CD1c-positive myeloid dendritic cell (primary cell): Measurements from ENCODE around the gene PADI3.
"Not testable (repeated sequence)": the region's sequence is repeated elsewhere in the genome, so short reads cannot be mapped to it uniquely, and the experiment has no call there.

ENCODE experiments used
- DNase-seq: peaks from one replicate; pipeline ENCODE4 v3.0.0-alpha.2; 2016; ENCODE audit errors: extremely low spot score

Gene PADI3

DNA sequence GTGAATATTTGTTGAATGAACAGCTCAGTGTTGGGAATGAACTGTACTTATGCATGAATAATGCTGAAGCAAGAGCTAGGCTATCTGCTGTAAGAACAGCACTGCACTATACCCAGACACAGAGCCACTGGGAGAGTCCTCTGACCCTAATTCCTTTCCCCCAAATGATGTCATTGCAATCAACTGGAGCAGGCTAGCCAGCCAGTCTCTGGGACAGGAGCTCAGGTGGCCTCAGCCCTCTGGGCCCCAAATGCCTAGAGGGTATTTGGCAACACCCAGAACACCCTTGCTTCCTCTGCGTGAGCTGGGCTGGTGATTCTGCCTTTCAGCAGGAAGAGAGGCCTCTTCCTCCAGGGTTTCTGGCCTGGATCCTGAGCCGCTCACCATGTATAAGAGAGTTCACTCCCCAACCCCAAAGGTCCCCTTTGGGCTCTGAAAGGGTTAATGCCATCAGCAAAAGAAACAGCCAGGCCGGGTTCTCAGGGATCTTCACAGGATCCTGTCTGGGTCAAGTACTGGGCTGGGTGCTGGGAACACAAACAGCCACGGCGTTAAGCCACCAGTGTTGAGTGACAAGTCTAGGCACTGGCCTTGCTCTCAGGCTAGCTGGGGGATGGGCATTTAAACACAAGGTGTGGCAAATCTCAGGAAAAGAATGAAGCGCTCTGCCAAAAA is 55.4 kb downstream of the PADI3 start:
- DNase-seq = no peak

DNA sequence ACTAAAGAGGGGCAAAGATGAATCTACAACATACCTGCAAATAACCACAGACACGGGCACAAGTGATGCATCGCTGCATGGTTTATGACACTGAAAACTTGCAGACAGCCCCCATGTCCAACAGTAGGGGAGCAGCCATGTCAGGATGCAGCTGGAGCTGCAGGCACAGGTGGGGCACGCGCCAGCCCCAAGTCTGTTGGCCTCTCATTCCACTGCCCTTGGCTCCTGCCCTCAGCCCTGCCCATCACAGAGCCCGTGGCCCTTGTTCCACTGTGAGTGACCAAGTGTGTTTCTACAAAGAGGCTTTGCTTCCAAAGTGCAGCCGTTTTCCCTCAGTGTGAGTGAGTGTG is 55.9 kb downstream of the PADI3 start:
- no peak for DNase-seq

DNA sequence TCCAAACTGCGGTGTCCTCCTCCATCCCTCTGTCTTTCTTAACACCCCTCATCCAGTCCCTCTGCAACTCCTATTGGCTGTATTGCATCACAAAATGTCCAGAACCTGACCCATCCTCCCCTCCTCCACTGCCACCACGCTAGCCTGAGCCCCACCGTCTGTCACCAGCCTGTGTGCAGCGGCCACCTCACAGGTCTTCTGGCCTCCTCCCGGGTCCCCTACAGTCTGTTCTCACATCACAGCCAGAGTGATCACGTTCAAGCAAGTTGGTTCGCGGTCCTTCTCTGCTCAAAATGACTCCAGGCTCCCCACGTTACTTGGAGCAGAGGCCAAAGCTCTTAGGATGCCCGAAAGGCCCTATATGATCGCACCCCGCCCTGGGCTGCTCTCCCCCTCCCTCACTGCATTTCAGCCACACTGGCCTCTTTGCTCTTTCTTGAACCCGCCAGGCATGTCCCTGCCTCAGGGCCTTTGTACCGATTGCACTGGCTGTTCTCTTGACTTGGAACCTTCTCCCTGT is 56.7 kb downstream of the PADI3 start:
- DNase-seq = no peak

DNA sequence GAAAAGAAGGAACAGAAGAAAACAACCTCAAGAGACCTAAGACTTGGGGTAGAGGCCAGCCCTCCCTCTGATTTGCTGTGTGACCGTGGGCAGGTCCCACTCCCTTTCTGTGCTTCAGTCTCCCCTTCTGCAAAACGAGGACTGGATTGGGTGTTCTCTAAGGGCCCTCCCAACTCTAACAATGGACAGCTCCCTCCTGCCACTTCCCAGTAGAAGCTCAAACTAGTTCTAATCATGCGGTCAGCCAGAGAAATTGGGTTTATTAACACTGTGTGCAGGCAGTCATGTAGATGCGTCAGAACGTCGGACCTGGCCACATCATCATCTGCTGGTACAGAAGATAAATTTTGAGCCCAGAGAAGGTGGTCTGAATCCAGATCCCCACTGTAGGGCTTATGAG is 57.5 kb downstream of the PADI3 start:
- no peak for DNase-seq

DNA sequence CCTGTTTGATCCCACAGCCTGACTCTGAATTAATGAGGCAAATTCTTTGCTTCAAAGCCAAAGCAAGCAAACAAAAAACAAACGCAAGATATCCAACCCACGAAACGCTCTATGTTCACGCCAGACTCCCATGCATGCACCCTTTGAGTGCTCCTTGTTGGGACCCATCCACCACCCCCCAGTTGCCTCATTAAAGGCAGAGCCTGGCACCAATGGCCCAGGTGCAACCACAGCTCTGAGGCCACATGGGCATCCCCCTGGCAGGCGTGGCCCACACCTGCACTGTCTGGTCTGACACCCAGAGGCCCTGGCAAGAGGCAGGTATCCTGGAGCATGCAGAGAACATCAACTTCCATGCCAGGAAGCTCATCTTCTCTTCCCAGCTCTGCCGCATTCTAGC is 58.0 kb downstream of the PADI3 start:
- no peak for DNase-seq

DNA sequence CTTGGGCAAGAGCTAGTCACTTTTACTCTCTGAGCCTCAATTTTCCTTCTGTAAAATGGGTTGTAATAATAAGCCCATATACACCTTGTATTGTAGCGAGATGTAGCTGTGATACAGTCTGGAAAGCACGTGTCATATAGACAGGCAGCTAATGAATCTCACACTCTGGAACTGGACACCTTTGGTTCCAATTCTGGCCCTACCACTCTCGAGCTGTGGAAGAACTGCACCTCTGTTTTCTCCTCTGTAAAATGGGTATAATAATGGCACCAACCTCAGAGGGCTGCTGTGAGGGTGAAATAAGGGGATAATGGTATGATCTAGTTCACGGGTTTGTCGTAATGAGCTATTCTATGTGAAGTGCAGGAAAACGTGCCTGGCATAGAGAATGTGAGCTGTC is 58.4 kb downstream of the PADI3 start:
- no peak for DNase-seq

DNA sequence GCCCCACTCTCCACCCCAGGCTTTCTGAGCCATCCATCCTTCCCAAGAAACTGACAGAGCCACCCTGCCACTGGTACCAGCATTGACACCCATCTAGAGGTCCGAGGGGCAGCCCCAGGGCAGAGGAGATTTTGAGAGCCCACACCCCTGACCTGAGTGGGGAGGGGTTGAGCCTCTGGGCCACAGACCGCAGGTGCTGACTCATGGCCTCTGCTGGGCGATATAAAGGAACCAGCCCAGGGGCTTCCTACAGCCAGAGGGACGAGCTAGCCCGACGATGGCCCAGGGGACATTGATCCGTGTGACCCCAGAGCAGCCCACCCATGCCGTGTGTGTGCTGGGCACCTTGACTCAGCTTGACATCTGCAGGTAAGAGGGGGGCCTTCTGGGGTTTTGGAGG is 59.0 kb downstream of the PADI3 start, which contains the start of gene PADI4:
Gene PADI4, plus strand, starts transcription at position 252 of the 400 bp plus-strand sequence. Its CDS starts 26 bp downstream, at position 278.
- peak; percentile 48 for DNase-seq

DNA sequence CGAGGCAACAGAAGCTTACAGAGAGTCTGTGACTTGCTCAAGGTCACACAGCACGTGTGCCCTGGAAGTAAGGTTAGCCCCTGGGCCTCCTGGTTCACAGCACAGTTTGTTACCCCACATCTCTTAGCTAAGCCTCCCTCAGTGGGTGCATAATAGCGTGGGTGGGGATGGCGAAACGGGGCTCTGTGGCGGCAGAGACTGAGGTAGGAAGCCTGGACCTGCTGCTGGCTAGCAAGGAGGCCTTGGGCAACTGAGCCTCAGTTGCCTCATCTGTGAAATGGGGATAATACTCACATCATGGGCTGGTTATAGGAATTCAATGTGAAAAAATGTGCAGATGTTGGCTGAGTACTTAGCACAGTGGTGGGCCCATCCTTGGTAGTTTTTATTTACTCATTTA is 59.7 kb downstream of the PADI3 start:
- DNase-seq = peak; percentile 68

DNA sequence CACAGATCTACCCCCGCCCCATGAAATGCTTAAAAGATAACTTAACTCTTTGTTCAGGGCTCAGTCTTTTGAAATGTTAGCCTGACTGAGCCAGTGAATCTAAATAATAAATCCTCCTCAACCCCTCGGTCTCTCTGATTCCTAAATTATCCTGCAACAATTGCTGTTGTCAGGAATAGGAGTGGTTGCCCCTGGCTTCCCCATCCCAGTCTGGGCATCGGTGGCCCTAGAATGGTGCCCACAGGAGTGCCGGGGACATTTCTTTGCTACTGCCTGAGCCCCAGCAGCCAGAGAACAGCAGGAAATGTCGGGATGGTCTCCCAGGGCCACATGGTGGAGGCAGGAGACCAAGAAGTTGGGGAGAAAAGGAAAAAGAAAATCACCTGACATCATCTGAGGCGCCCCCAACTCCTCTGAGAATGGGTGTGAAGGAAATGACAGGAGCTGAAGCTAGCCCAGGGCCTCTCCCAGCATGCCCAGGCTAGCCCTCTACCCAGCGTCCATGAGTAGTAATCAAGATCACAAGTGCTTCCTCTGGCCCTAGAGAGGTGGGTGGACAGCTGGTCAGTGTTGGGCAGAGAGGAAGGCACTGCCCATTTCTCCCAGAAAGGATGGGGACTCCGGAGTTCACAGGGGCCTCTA is 60.6 kb downstream of the PADI3 start:
- no peak for DNase-seq

DNA sequence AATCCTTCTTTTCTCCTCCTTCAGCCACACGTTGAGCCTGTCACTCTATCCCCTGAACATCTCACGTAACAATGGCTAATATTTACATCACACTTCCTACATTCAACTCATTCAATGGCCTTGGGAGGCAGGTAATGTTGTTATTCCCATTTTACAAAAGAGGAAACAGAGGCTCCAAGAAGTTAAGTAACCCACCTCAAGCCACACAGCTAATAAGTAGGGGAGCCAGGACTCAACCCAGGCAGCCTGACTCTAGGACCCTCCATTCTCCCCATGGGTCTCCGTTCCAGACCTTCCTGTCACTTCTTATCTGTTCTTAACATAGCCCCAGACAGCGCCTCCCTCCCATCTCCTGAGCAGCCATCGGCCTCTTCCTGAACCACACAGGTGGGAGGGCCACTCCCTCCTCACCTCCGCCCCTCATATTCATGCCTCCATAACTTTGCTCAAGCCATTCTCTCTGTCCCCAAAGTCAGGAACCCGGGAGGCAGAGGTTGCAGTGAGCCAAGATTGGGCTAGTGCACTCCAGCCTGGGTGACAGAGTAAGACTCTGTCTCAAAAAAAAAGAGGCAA is 61.3 kb downstream of the PADI3 start:
- DNase-seq = no peak

DNA sequence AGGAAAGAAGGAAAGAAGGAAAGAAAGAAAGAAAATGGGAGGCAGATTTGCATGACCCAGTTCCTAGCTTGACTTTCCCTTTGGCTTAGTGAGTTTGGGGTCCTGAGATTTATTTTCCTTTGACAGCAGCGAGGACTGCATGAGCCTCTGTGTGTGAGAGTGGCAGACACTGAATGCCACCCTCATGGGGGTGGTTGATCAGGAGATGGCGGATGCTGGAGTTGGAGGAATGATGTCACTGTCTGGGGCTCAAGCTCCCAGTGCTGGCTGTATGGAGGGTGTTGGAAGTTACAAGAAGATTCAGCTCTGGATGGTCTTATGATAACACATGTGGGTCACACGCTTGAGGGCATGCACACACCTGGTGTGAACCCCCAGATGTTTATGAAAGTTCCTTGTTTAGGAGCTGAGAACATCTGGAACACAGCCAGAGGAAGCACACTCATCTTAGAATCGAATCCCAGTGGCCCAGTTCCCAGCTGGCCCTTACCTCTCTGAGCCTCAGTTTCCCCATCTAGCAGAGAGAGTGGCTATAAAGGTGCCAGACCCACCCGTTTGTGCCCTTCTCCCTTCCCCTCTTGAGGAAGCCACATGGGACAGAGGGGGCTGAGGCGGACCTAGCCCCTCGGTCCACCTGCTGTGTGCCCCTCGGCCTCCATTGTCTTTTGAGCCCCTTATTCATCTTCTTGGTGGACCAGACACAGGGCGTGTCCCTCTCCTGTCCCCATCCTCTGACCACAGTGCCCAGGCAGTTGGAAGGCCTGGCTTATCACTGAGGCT is 64.8 kb downstream of the PADI3 start:
- DNase-seq = no peak

DNA sequence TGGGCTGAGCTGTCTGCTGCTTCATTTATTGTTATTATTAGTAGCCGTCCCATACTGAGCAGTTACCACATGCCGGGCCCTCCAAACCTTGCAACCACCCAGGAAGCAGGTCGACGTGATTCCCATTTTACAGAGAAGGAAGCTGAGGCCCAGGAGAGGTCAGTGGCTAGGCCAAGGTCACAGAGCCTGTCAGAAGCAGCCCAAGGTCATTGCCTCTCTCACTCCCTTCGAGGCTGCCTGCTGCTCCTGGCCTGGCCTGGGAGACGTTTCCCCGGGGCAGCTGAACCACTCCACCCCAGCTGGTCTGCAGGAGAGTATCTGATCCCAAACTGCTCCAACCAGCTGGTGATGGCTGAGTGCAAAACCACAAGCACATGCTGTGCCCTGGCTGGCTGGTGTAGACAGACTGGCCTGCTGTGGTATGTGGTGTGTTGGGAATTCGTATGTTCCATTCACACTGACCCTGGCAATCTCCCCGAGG is 65.6 kb downstream of the PADI3 start:
- no peak for DNase-seq

DNA sequence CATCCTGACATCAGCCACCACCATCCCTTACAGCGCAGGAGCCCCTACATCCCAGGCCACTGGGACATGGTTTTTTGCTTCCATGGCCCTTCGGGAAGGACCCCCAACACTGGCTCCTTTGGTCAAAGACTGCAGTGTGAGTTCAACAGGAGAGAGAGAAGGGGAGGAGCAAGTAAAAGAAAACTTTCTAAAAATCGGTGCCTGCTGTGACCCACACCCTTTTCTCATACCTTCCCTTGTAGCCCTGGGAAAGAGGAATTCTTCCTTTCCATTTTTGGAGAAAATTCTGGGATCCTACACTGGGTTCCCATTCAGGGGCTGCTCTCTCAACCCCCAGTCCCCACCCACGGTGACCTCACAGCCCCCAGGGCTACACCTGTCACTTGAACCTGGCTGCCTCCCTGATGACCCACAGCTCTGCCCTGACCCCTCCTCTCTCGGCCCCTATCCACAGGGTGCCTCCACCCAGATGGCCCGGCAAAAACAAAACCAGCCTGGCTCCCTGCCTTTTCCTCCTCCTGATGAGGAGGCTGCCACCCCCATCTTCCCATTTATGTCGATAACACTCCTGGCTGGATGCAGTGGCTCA is 66.7 kb downstream of the PADI3 start:
- no peak for DNase-seq

DNA sequence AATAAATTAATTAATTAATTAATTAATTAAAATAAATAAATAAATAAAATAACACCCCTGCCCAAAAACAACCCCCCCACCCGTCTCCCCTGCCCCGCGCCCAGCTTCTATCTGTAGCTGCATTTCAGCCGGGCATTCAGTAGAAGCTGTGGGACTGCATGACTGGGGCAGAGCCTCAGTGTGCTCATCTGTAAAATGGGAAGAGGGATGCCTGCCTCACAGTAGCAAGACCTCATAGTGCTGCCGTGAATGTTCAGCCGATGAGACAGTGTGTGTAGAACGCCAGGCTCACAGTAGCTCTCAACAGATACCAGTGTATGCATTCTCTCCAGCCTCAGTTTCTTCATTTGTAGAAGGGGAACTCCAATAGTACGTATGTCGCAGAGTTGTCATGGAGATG is 67.8 kb downstream of the PADI3 start:
- no peak for DNase-seq

DNA sequence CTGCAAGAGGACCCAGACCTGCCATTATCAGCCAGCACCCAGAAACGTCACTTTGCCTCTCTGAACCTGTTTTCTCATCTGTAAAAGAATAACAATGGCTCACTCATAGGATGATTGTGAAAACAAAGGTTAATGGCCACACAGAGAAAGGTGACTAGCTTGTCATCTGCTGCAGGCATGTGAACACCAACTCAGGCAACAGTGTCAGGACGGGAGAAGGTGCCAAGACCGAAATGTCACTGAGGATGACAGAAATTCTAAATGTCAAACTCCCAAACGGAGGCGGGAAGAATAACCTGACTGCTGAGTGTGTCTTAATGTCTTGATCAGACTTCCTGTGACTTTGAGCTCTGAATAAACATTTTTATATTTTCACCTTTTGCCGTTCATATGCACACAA is 69.4 kb downstream of the PADI3 start:
- DNase-seq = no peak

DNA sequence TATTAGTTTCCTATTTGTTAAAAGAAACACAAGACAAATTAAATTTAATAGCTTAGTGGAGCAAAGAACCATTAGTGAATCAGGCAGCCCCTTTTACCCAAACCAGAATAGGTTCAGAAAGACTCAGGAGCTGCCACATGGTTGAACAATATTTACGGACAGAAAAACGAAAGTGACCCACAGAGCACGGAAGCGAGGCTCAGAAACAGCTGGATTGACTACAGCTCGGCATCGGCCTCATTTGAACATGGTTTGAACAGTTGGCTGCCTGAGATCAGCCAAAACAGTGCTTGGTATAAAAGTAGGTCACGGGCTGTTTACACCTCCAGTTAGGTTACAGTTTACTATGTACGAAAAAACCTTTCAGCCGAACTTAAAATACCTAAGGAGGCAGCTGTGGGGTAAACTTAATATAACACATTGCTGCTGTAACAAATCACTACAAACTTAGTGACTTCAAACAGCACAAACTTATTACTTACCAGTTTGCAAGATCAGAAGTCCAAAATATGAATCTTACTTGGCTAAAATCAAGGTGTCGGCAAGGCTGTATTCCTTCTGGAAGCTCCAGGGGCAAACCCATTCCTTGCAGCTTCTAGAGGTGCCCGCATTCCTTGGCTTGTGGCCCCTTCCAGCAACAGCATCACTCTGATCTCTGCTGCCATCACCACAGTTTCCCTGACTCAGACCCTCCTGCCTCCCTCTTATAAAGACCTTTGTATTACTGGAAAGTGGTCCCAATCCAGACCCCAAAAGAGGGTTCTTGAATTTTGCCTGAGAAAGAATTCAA is 70.9 kb downstream of the PADI3 start:
- no peak for DNase-seq

DNA sequence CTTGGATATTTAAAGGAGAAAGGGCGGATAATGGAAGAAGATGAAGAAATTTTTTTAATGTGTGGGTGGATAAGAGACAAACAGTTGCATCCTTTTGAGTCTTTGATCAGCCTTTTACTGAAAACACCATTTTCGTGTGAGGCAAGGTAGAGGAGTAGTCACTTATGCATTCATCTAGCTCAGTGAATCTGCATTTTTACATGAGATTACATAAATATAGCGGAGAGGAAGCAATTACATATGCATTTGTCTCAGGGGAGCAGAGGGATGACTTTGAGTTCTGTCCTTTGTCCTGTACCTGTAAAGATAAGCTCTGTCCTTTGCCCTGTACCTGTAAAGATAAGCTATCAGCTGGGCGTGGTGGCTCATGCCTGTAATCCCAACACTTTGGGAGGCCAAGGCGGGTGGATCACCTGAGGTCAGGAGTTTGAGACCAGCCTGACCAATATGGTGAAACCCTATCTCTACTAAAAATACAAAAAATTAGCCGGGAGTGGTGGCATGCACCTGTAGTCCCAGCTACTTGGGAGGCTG is 73.0 kb downstream of the PADI3 start:
- DNase-seq = not testable (repeated sequence)

DNA sequence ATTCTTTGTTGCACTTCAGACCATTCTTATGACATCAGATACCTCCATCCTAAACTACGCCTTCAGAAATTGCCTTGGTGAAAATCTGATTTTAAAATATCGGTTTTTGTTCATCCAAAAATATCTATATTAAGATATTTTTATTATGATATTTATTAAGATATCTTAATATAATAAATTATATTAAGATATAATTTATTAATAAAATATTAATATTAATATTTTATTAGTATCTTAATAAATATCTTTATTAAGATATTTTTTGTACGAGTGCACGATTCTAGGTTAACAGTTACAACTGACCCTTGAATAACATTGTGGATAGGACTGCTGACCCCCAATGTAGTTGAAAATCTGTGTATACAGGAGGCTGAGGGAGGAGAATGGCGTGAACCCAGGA is 80.0 kb downstream of the PADI3 start:
- DNase-seq = no peak

DNA sequence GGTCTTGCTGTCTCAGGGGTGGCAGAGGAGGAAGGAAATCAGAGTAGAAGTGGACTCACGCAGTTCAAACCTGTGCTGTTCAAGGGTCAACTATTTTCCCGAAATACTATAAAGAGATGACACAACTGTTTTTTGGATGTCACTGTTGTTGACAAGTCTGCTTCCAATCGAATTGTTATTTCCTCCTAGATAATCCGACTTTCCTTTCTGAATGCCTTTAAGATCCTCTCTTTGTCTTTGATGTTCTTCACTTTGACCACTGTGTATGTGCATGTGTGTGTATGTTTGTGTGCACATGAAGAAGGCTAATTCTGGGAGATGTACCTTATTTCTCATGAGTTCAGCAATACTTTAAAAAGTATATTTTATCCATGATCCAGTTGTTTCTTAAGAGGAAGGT is 80.7 kb downstream of the PADI3 start:
- no peak for DNase-seq

DNA sequence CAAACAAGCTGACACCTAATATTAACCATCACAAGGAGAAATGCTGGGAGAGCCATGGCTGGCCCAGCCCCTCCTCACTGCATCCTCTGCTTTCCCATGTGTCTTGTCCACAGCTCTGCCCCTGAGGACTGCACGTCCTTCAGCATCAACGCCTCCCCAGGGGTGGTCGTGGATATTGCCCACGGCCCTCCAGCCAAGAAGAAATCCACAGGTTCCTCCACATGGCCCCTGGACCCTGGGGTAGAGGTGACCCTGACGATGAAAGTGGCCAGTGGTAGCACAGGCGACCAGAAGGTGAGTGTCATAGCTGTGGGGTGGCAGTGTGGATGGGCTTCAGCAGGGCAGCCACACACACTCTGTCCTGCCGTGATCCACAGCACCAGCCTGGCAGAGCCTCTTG is 82.0 kb downstream of the PADI3 start:
- DNase-seq = no peak

DNA sequence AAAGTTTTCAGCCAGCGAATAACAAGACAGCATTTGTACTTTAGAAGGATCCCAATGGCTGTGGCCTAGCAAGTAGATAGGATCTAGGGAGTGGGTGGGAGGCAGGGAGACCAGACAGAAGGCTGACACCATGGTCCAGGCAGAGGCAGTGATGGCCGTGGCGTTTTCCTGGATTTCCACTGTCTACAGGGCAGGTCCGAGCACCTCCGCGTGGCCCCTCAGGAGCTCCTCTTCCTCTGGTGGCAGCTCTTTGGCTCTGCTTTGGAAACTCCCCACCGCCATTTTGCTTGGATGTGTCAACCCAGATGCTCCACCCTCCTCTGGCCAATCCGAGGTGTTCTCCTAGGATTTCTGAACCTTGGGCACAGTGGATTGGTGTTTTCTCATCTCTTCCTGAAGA is 84.2 kb downstream of the PADI3 start:
- no peak for DNase-seq
